Spleen (tissue), 11 donors: Measurements from ENCODE around the gene ELAVL4. TPM values are rescaled to one million over a fixed set of nuclear protein-coding genes. Genes with fewer than 3 reads are reported as not detected.
A peak's percentile ranks its signal among the peaks of the same experiment; 100 is the strongest.

Experiments
- DNase-seq: peaks from one replicate; pipeline ENCODE4 v3.0.0-alpha.2; 2020
- H3K27ac ChIP-seq, 8 donors: fragments of 200-600 bp; sonication (generic) in 7 of 8; 1 replicate in 4 of 8; 2 replicates in 4 of 8; pipeline versions ENCODE4 v1.5.0 to v1.8.0; 2016 to 2021; ENCODE audit warnings: inconsistent platforms in 4 of 8, mild to moderate bottlenecking in 4 of 8, moderate library complexity in 1 of 8
- H3K27me3 ChIP-seq, 7 donors: fragments of 200-600 bp; sonication (generic) in 6 of 7; replicated peaks in 1 of 7; 1 replicate in 4 of 7; 2 replicates in 3 of 7; pipeline versions ENCODE4 v1.5.0 to v1.8.0; 2016 to 2021; ENCODE audit warnings: inconsistent platforms in 3 of 7, mild to moderate bottlenecking in 1 of 7
- H3K36me3 ChIP-seq, 6 donors: fragments of 200-600 bp; sonication (generic) in 5 of 6; 1 replicate in 4 of 6; 2 replicates in 2 of 6; pipeline versions ENCODE4 v1.5.0 to v1.8.0; 2016 to 2021; ENCODE audit warnings: inconsistent platforms in 2 of 6
- H3K4me1 ChIP-seq, 6 donors: fragments of 200-600 bp; sonication (generic) in 5 of 6; 1 replicate in 3 of 6; 2 replicates in 3 of 6; pipeline versions ENCODE4 v1.5.0 to v1.8.0; 2016 to 2021; ENCODE audit warnings: inconsistent platforms in 3 of 6
- H3K4me3 ChIP-seq, 8 donors: fragments of 200-600 bp; sonication (generic) in 7 of 8; 1 replicate in 4 of 8; 2 replicates in 4 of 8; pipeline versions ENCODE4 v1.5.0 to v1.8.0; 2016 to 2021; ENCODE audit warnings: inconsistent platforms in 4 of 8, mild to moderate bottlenecking in 4 of 8, moderate library complexity in 2 of 8
- H3K9me3 ChIP-seq, 8 donors: fragments of 200-600 bp; sonication (generic) in 7 of 8; 1 replicate in 4 of 8; 2 replicates in 4 of 8; pipeline versions ENCODE4 v1.5.0 to v1.8.0; 2016 to 2021; ENCODE audit warnings: inconsistent platforms in 4 of 8
- CTCF ChIP-seq, 11 experiments: fragments of 200-600 bp in 7 of 11; fragments of 450-650 bp in 4 of 11; sonication (generic) in 4 of 11; IDR thresholded peaks in 8 of 11; conservative IDR thresholded peaks in 3 of 11; 1 replicate in 7 of 11; 2 replicates in 4 of 11; pipeline versions ENCODE4 v1.4.0 to v1.8.0; 2016 to 2021; ENCODE audit warnings: antibody characterized with exemption in 11 of 11, inconsistent platforms in 4 of 11, mild to moderate bottlenecking in 1 of 11
- POLR2A ChIP-seq, 3 donors: fragments of 450-650 bp; IDR thresholded peaks; one replicate each; pipeline ENCODE4 v1.5.1; 2017; ENCODE audit warnings: antibody characterized with exemption in 3 of 3, mild to moderate bottlenecking in 1 of 3
- POLR2AphosphoS5 ChIP-seq, 3 donors: sonication (generic); formaldehyde crosslinking; IDR thresholded peaks; one replicate each; pipeline ENCODE4 v1.5.1; 2017; ENCODE audit warnings: antibody characterized with exemption in 3 of 3
- WGBS, 5 donors: extraction: QIAGEN DNeasy Blood & Tissue Kit in 3 of 5; methylation state at CpG; one replicate each; pipeline versions ENCODE4 v1.1.5 to v1.1.7; 2013 to 2018; 5-methylcytosine and 5-hydroxymethylcytosine counted together
- intact Hi-C: fragments of 100-400 bp; cut with DNase I; formaldehyde crosslinking; loops from one replicate; pipeline ENCODE4 v1.15.0; 2023; ENCODE audit warnings: low total_unique reads
- polyA plus RNA-seq, 3 donors: library from polyadenylated mRNA; stranded (reverse); fragments of 200-250 nt; gene quantifications; one replicate each; pipeline ENCODE4 v1.2.1, GENCODE V29; 2013
- total RNA-seq, 7 donors: library from RNA; depleted of rRNA in 3 of 7; stranded (reverse); fragments of >200 nt in 3 of 7; fragmentation: NEBNext Ultra II Directional in 4 of 7; extraction: Animal tissue kit (Norgen Biotek cat#: 25700) in 4 of 7; gene quantifications; one replicate each; pipeline versions ENCODE4 v1.1.0 to v1.2.1, GENCODE V29; 2016 to 2021
- donor health status: healthy with polysubstance abuse.
- donor health status: DM: no; HTN: no; CAD: no; lungs with moderate emphysema.
- donor health status: DM: no; HTN: no; CAD: no.
- donor health status: Bipolar disorder and iron deficiency.
- donor health status: healthy.
- donor health status: DM: no; HTN: no; CAD: no.
- donor health status: DM: yes; HTN: yes; CAD: no.

ELAVL4 gene
- total and polyA plus RNA-seq, 10 donors = 0.07 to 1.0 (median 0.47) TPM; not detected in 6

DNA sequence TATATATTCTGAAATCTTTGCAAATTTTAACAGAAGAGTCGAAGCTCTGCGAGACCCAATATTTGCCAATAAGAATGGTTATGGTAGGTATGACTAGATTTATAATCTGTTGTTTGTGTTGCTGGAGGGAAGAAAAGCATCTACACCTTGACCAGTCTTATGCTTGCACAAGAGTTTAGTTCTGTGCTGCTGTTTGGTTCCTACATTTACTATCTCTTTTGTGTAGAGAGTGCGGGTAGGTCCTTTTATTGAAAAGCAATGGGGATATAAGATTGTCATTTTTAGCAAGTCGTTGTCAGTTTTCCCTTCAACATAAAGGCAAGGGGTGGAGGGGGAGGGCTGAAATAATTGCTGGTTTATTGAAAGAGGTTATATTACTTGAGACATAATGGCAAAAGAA is 396 bp downstream of the ELAVL4 start:
- no peak overlapping the region for H3K27ac ChIP-seq
- intact Hi-C loops = no loop called here
- 60 to 72% (median 65%) methylated on average over 4 of the region's 4 CpGs for WGBS, 5 donors
- no peaks in the 10 kb centered on the region for H3K36me3 ChIP-seq
- H3K4me1 ChIP-seq = peaks cover 0 to 18% (median 10%) of the 10 kb centered on the region in 6 donors
- no peak overlapping the region for H3K4me3 ChIP-seq
- peaks cover 0 to 76% (median 18%) of the 10 kb centered on the region in 7 donors for H3K27me3 ChIP-seq
- DNase-seq = no peak
- H3K9me3 ChIP-seq = no peaks in the 10 kb centered on the region
- no peak for TF ChIP-seq POLR2A (IDR thresholded peaks at IDR 0.05)
- TF ChIP-seq POLR2AphosphoS5 (IDR thresholded peaks at IDR 0.05) = no peak
- no peak for TF ChIP-seq CTCF (IDR thresholded peaks at IDR 0.05 in 8 of 11, conservative IDR thresholded peaks at IDR 0.05 in 3 of 11)

- 0 to 5% (median 2%) methylated on average over 8 of the region's 8 CpGs for WGBS, 5 donors
- DNase-seq = no peak
- no peak overlapping the region for H3K4me3 ChIP-seq
Measured at GRCh38 chr1:50109647-50110075, 941 bp downstream of the ELAVL4 start.

GRCh38 chr1:50110151-50110550 is 1.4 kb downstream of the ELAVL4 start:
- 1 to 10% (median 2%) methylated on average over 9 of the region's 9 CpGs for WGBS, 5 donors
- TF ChIP-seq POLR2AphosphoS5 (IDR thresholded peaks at IDR 0.05) = no peak
- Histone ChIP-seq H3K36me3 (no peaks in the 10 kb centered on the region), H3K27me3 (peaks cover 0 to 86% (median 18%) of the 10 kb centered on the region in 7 donors), H3K4me1 (peaks cover 0 to 18% (median 10%) of the 10 kb centered on the region in 6 donors), H3K4me3 (peak overlapping the region in 1 of 8 donors; percentile 25), H3K9me3 (no peaks in the 10 kb centered on the region), H3K27ac (no peak overlapping the region)
- DNase-seq = no peak
- intact Hi-C loops = no loop called here

More at GRCh38 chr1:50109647-50110075, 941 bp downstream of the ELAVL4 start:
- peaks cover 0 to 81% (median 18%) of the 10 kb centered on the region in 7 donors for H3K27me3 ChIP-seq
- intact Hi-C loops = no loop called here
- H3K27ac ChIP-seq = no peak overlapping the region
- no peaks in the 10 kb centered on the region for H3K36me3 ChIP-seq
- H3K9me3 ChIP-seq = no peaks in the 10 kb centered on the region
- peaks cover 0 to 18% (median 10%) of the 10 kb centered on the region in 6 donors for H3K4me1 ChIP-seq
- TF ChIP-seq POLR2AphosphoS5 (IDR thresholded peaks at IDR 0.05) (no peak), CTCF (IDR thresholded peaks at IDR 0.05 in 8 of 11, conservative IDR thresholded peaks at IDR 0.05 in 3 of 11) (no peak), POLR2A (IDR thresholded peaks at IDR 0.05) (no peak)

GRCh38 chr1:50110656-50111055 is 1.9 kb downstream of the ELAVL4 start:
- H3K4me3 ChIP-seq = peak overlapping the region in 1 of 8 donors; percentile 25
- intact Hi-C loops = no loop called here
- H3K27ac ChIP-seq = no peak overlapping the region
- H3K9me3 ChIP-seq = no peaks in the 10 kb centered on the region
- TF ChIP-seq POLR2AphosphoS5 (IDR thresholded peaks at IDR 0.05) = no peak
- TF ChIP-seq POLR2A (IDR thresholded peaks at IDR 0.05) = no peak
- no peak for TF ChIP-seq CTCF (IDR thresholded peaks at IDR 0.05 in 8 of 11, conservative IDR thresholded peaks at IDR 0.05 in 3 of 11)
- H3K36me3 ChIP-seq = no peaks in the 10 kb centered on the region
- DNase-seq = no peak
- peaks cover 0 to 18% (median 10%) of the 10 kb centered on the region in 6 donors for H3K4me1 ChIP-seq
- WGBS, 5 donors = 5 to 10% (median 8%) methylated on average over 7 of the region's 7 CpGs
- H3K27me3 ChIP-seq = peaks cover 0 to 89% (median 18%) of the 10 kb centered on the region in 7 donors
